Type B pancreatic cell (in vitro differentiated cells): ENCODE results near the gene TAL1. TPM values are rescaled to one million over a fixed set of nuclear protein-coding genes. Genes with fewer than 3 reads are reported as not detected.

Experiments used
- DNase-seq: peaks from one replicate; pipeline ENCODE4 v3.0.0; 2021; ENCODE audit warnings: mixed read lengths; ENCODE audit not compliant: unreplicated experiment; ENCODE audit errors: extremely low spot score
- H3K27ac Mint-ChIP-seq: 2 replicates; pipeline ENCODE4 v1.8.0; 2021; ENCODE audit warnings: mild to moderate bottlenecking, mixed read lengths
- H3K27me3 Mint-ChIP-seq: 2 replicates; pipeline ENCODE4 v1.8.0; 2021; ENCODE audit warnings: mixed read lengths
- H3K36me3 Mint-ChIP-seq: 2 replicates; pipeline ENCODE4 v1.8.0; 2021; ENCODE audit warnings: mixed read lengths
- H3K4me1 Mint-ChIP-seq: one replicate; pipeline ENCODE4 v1.8.0; 2021; ENCODE audit warnings: mixed read lengths; ENCODE audit not compliant: unreplicated experiment
- H3K4me3 Mint-ChIP-seq: 2 replicates; pipeline ENCODE4 v1.8.0; 2021; ENCODE audit warnings: mild to moderate bottlenecking, mixed read lengths
- H3K9me3 Mint-ChIP-seq: 2 replicates; pipeline ENCODE4 v1.8.0; 2021; ENCODE audit warnings: mixed read lengths
- CTCF ChIP-seq: fragments of 200-600 bp; sonication (generic); conservative IDR thresholded peaks from 2 replicates; pipeline ENCODE4 v1.5.0; 2021; ENCODE audit warnings: antibody characterized with exemption, mild to moderate bottlenecking
- total RNA-seq: library from RNA; stranded (reverse); gene quantifications from 2 replicates; pipeline ENCODE4 v1.2.1, GENCODE V29; 2021; ENCODE audit warnings: low replicate concordance

Gene TAL1
- total RNA-seq, 1 donor from 2014 or later, result not detected

GRCh38 chr1:47189844-47190508, 42.0 kb downstream of the TAL1 start, which contains the start of gene PDZK1IP1:
PDZK1IP1 (minus strand) TSS chr1:47190036; CDS start chr1:47189932, 104 bp downstream.
- TF ChIP-seq CTCF, result no peak
- peak; percentile 62 for DNase-seq
- Mint-ChIP-seq H3K27me3 (peaks cover 13% of the 10 kb centered on the region), H3K4me3 (no peak within 1 kb of the TSS), H3K36me3 (no peaks in the 10 kb centered on the region), H3K9me3 (no peaks in the 10 kb centered on the region), H3K27ac (no peak within 1 kb of the TSS), H3K4me1 (peaks cover 6% of the 10 kb centered on the region)

DNA sequence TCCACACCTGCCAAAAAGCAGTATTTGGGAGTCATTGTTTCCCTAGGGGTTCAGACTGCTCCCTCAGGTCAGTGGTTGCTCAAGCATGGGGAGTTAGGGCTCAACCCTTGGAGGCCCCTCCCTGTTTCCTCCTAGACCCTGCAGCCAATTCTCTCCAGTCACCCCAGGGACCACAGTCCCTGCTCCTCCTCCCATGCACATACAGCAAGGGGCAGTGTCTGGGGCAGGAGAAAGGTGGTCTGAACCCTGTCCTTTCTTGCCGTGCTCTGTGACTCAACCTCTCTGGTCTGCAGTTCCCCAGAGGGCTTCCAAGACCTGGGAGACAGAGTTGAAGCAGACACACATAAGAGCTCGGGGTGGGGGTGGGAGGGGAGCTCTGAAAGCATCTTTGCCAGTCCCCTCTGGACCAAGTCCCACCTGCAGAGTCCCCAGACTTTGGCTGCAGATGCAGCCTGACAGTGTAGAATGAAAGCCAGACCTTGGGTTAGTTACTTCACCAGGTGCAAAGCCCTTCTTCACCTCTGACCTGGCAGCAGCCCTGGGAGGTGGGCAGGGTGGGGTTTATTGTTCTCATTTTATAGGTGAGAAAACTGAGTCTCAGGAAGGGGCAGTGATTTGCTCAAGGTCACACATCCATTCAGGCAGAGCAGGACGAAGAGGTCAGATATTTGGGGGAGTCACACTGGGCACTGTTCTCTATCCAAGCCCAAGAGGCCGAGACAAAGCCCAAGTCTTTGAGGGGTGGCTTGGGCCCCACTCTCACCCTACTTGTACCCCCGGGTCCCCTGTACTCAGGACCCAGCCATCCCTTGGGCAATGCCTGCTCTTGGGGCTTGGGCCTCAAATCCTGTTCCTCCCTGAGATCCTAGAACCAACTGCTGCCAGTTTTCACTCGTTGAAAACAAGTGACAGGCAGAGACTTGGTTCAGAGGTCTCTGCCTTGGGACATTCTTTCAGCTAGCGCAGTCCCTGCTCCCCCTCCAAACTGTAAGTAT, 42.9 kb downstream of the TAL1 start:
- no peak overlapping the region for H3K4me3 Mint-ChIP-seq
- no peak overlapping the region for H3K27ac Mint-ChIP-seq
- peaks cover 6% of the 10 kb centered on the region for H3K4me1 Mint-ChIP-seq
- DNase-seq, result peak; percentile 27
- no peak for TF ChIP-seq CTCF
- H3K36me3 Mint-ChIP-seq, result no peaks in the 10 kb centered on the region
- H3K9me3 Mint-ChIP-seq, result no peaks in the 10 kb centered on the region
- H3K27me3 Mint-ChIP-seq, result peaks cover 12% of the 10 kb centered on the region

GRCh38 chr1:47187926-47188250, 44.1 kb downstream of the TAL1 start:
- Mint-ChIP-seq H3K27ac (no peak overlapping the region), H3K36me3 (no peaks in the 10 kb centered on the region), H3K27me3 (peaks cover 13% of the 10 kb centered on the region), H3K4me1 (peaks cover 3% of the 10 kb centered on the region), H3K9me3 (no peaks in the 10 kb centered on the region), H3K4me3 (no peak overlapping the region)
- no peak for TF ChIP-seq CTCF
- DNase-seq, result peak; percentile 51

DNA sequence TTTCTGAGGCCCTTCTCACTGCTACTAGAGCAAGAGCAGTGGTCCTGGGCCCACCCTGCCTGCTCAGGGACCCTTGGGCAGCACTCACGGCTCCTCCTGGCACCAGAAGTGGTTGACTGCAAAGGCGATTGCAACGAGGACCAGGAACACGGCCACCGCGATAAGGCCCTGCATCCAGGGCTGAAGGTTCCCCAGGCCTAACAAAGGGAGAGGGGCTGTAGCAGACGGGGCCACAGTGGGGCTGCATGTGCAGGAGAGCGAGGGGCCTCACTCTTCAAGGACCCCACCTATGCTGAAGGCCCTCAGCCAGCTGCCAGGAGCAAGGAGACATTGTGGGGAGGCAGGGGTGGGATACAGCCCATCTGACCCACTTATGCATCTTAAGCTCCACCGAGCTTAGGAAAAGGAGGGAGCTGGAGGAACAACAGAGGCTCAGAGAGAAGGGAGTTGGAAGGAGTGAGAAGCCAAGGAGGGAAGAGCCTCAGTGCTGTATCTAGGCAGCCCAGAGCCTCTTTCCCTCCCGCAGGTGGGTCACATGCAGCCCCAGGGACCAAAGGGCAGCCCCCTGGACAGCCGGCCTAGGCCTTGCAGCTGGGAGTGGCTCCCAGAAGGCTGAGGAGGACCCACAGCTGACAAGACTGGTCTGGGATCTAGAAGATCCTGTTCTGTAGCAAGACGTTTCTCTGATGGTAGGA, 44.6 kb downstream of the TAL1 start:
- no peak for TF ChIP-seq CTCF
- Mint-ChIP-seq H3K4me3 (no peak overlapping the region), H3K9me3 (no peaks in the 10 kb centered on the region), H3K27ac (no peak overlapping the region), H3K27me3 (peaks cover 11% of the 10 kb centered on the region), H3K4me1 (no peaks in the 10 kb centered on the region), H3K36me3 (no peaks in the 10 kb centered on the region)
- peak; percentile 53 for DNase-seq

DNA sequence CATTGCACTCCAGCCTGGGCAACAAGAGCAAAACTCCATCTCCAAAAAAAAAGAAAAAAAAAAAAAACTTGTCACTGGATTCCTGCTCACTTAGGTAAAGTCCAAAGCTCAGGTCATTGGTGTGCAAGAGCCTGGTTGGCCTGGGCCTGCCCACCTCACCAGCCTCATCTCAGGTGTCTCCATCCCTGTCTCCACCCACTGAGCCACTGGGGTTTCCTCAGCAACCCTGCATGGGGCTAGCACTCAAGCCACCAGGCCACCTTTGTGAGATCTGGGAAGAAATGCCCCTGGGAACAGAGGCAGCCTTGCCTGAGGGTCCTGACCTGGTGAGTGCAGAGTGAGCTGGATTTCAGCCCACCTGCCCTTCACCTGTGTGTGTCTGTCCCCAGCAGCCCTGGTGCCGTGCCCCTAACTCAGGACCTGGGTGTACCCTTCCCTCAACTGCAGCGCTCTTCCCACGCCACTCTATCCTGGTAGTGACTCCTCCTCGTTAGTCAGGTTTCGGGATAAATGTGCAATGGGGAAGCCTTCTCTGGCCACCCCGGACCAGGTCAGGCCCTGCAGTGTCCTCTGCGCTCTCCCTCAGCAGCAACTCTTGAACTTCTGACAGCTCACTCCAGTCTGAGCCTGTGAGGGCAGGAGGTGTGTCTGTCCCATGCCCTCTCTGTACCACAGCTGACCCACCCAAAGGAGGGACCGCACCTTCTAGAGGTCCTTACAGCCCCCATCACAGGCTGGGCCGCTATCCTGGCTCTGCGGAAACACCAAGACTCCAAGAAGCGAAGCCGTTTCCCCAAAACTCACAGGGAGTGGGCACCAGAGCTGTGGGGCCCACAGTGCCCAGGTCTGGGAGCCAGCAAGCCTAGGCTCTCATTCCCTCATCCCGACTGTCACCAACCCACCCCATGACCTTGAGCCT, 45.5 kb downstream of the TAL1 start:
- TF ChIP-seq CTCF, result no peak
- peaks cover 19% of the 10 kb centered on the region for H3K27me3 Mint-ChIP-seq
- H3K36me3 Mint-ChIP-seq, result no peaks in the 10 kb centered on the region
- H3K27ac Mint-ChIP-seq, result no peak overlapping the region
- peak; percentile 51 for DNase-seq
- no peak overlapping the region for H3K4me3 Mint-ChIP-seq
- H3K4me1 Mint-ChIP-seq, result no peaks in the 10 kb centered on the region
- no peaks in the 10 kb centered on the region for H3K9me3 Mint-ChIP-seq
